A549 (cell line): ENCODE measurements around the gene FAM228B. TPM values are rescaled to one million over a fixed set of nuclear protein-coding genes. Genes with fewer than 3 reads are reported as not detected.

ENCODE experiments used
- ATAC-seq, 2 experiments: fragments of 200-7000 bp in 1 of 2; fragments of >200 bp in 1 of 2; cut with Nextera tagmentation in 1 of 2; cut with Tn5 transposase in 1 of 2; 3 replicates each; pipeline versions ENCODE4 v1.8.0 to v1.9.1; 2018 to 2020; ENCODE audit warnings: mild to moderate bottlenecking in 1 of 2, moderate library complexity in 1 of 2
- CTCF ChIA-PET: fragments of 300-600 bp; sonication (Branson Sonifier 250); formaldehyde crosslinking; extraction: SDS; loops from one replicate; lab custom pipeline; 2021; ENCODE audit warnings: antibody characterized with exemption, inconsistent platforms; lab: Yijun Ruan, JAX
- POLR2A ChIA-PET: fragments of 350-600 bp; formaldehyde crosslinking; extraction: SDS; loops from one replicate; lab custom pipeline; 2021; ENCODE audit warnings: antibody characterized with exemption, inconsistent platforms; lab: Yijun Ruan, JAX
- DNase-seq, 2 experiments: peaks; one replicate each; pipeline versions ENCODE4 v3.0.0 to v3.0.0-alpha.2; 2011 to 2016; ENCODE audit warnings: low read depth in 1 of 2, low spot score in 1 of 2
- FAIRE-seq: peaks from 2 replicates; lab custom pipeline; 2011; peaks lifted over from hg19 to GRCh38; lab: Jason Lieb, UNC
- H3K27ac ChIP-seq, 2 experiments: fragments of >200 bp; sonication (Bioruptor Twin); formaldehyde crosslinking; 3 replicates each; pipeline ENCODE4 v1.5.1; 2016 to 2017
- H3K4me1 ChIP-seq: fragments of >200 bp; sonication (Bioruptor Twin); formaldehyde crosslinking; 3 replicates; pipeline ENCODE4 v1.6.1; 2016
- H3K4me2 ChIP-seq: fragments of >200 bp; sonication (Bioruptor Twin); formaldehyde crosslinking; 3 replicates; pipeline ENCODE4 v1.6.1; 2016
- H3K4me3 ChIP-seq: fragments of >200 bp; sonication (Bioruptor Twin); formaldehyde crosslinking; 3 replicates; pipeline ENCODE4 v1.5.1; 2016
- H3K9me3 ChIP-seq: fragments of >200 bp; sonication (Bioruptor Twin); formaldehyde crosslinking; 3 replicates; pipeline ENCODE4 v1.6.1; 2016
- CBX2 ChIP-seq: fragments of 200-600 bp; sonication (generic); IDR thresholded peaks from 2 replicates; pipeline ENCODE4 v1.6.1; 2016; ENCODE audit warnings: low read depth, mild to moderate bottlenecking, borderline replicate concordance
- CHD4 ChIP-seq: fragments of 200-600 bp; sonication (generic); IDR thresholded peaks from 2 replicates; pipeline ENCODE4 v1.6.1; 2016; ENCODE audit warnings: antibody characterized with exemption, mild to moderate bottlenecking, borderline replicate concordance
- CTCF ChIP-seq: fragments of >200 bp; sonication (Bioruptor Twin); formaldehyde crosslinking; IDR thresholded peaks from 3 replicates; pipeline ENCODE4 v1.5.1; 2016
- EHF ChIP-seq: fragments of 250-450 bp; sonication (Bioruptor Pico); IDR thresholded peaks from 2 replicates; pipeline ENCODE4 v1.5.0; 2020; ENCODE audit warnings: mild to moderate bottlenecking
- EHMT2 ChIP-seq: fragments of 200-600 bp; sonication (generic); IDR thresholded peaks from 2 replicates; pipeline ENCODE4 v1.6.1; 2016; ENCODE audit warnings: antibody characterized with exemption, low read depth, mild to moderate bottlenecking, moderate library complexity
- FOSB ChIP-seq: fragments of 250-450 bp; sonication (Bioruptor Pico); IDR thresholded peaks from 2 replicates; pipeline ENCODE4 v1.5.0; 2020; ENCODE audit warnings: mild to moderate bottlenecking, moderate library complexity
- HMGXB4 ChIP-seq: fragments of 250-450 bp; sonication (Bioruptor Pico); IDR thresholded peaks from 2 replicates; pipeline ENCODE4 v1.5.0; 2021; ENCODE audit warnings: mild to moderate bottlenecking, moderate library complexity, borderline replicate concordance
- HOXA7 ChIP-seq: fragments of 250-450 bp; sonication (Bioruptor Pico); IDR thresholded peaks from 2 replicates; pipeline ENCODE4 v1.5.0; 2020; ENCODE audit warnings: mild to moderate bottlenecking, moderate library complexity
- HOXB5 ChIP-seq: fragments of 250-450 bp; sonication (Bioruptor Pico); IDR thresholded peaks from 2 replicates; pipeline ENCODE4 v1.5.0; 2020; ENCODE audit warnings: mild to moderate bottlenecking, moderate library complexity
- JUN ChIP-seq, 2 experiments: fragments of >200 bp; sonication (Bioruptor Twin); formaldehyde crosslinking; IDR thresholded peaks; 2 replicates in 1 of 2; 3 replicates in 1 of 2; pipeline ENCODE4 v1.6.1; 2016 to 2017
- JUNB ChIP-seq: fragments of >200 bp; sonication (Bioruptor Twin); formaldehyde crosslinking; IDR thresholded peaks from 2 replicates; pipeline ENCODE4 v1.6.1; 2016
- KDM1A ChIP-seq: fragments of 200-600 bp; sonication (generic); IDR thresholded peaks from 2 replicates; pipeline ENCODE4 v1.6.1; 2016; ENCODE audit warnings: low read depth, mild to moderate bottlenecking
- MAZ ChIP-seq: fragments of 150-350 bp; IDR thresholded peaks from 2 replicates; pipeline ENCODE4 v1.6.1; 2014; ENCODE audit warnings: antibody characterized with exemption, low read depth, low read length, borderline replicate concordance
- NPAS2 ChIP-seq: fragments of 250-450 bp; sonication (Bioruptor Pico); IDR thresholded peaks from 2 replicates; pipeline ENCODE4 v1.8.0; 2022; ENCODE audit warnings: mild to moderate bottlenecking, moderate library complexity, borderline replicate concordance
- PBX3 ChIP-seq: IDR thresholded peaks from 2 replicates; pipeline ENCODE4 v1.6.1; 2012
- PHF8 ChIP-seq: fragments of 200-600 bp; sonication (generic); IDR thresholded peaks from 2 replicates; pipeline ENCODE4 v1.6.1; 2016; ENCODE audit warnings: low read depth, mild to moderate bottlenecking, antibody characterized with exemption, moderate library complexity, borderline replicate concordance
- POLR2AphosphoS2 ChIP-seq: conservative IDR thresholded peaks from 2 replicates; pipeline ENCODE4 v1.6.1; 2012; ENCODE audit warnings: low read length, improper control_type of control experiment, inconsistent platforms
- RARB ChIP-seq: fragments of 250-450 bp; sonication (Bioruptor Pico); IDR thresholded peaks from 2 replicates; pipeline ENCODE4 v1.8.0; 2021; ENCODE audit warnings: mild to moderate bottlenecking, moderate library complexity
- REST ChIP-seq: fragments of 200-600 bp; sonication (generic); IDR thresholded peaks from 2 replicates; pipeline ENCODE4 v1.6.1; 2016; ENCODE audit warnings: antibody characterized with exemption, mild to moderate bottlenecking, moderate library complexity
- RFX5 ChIP-seq: fragments of 450-650 bp; IDR thresholded peaks from 2 replicates; pipeline ENCODE4 v1.7.1; 2014; ENCODE audit warnings: antibody characterized with exemption, mild to moderate bottlenecking, moderate library complexity
- RNF2 ChIP-seq: fragments of 200-600 bp; sonication (generic); IDR thresholded peaks from 2 replicates; pipeline ENCODE4 v1.6.1; 2016; ENCODE audit warnings: low read depth, mild to moderate bottlenecking, antibody characterized with exemption, moderate library complexity, borderline replicate concordance
- SMC3 ChIP-seq: fragments of >200 bp; sonication (Bioruptor Twin); formaldehyde crosslinking; IDR thresholded peaks from 3 replicates; pipeline ENCODE4 v1.6.1; 2018; ENCODE audit warnings: inconsistent platforms
- SREBF2 ChIP-seq: fragments of 450-650 bp; IDR thresholded peaks from 2 replicates; pipeline ENCODE4 v1.6.1; 2014; ENCODE audit warnings: mild to moderate bottlenecking, moderate library complexity
- USF2 ChIP-seq: fragments of 450-650 bp; IDR thresholded peaks from 2 replicates; pipeline ENCODE4 v1.6.1; 2014; ENCODE audit warnings: antibody characterized with exemption
- ZFP36 ChIP-seq: fragments of 450-650 bp; IDR thresholded peaks from 2 replicates; pipeline ENCODE4 v1.6.1; 2014; ENCODE audit warnings: borderline replicate concordance; ENCODE audit not compliant: partially characterized antibody
- ZNF302 ChIP-seq: fragments of 250-450 bp; sonication (Bioruptor Pico); IDR thresholded peaks from 2 replicates; pipeline ENCODE4 v1.9.0; 2021; ENCODE audit warnings: inconsistent platforms, mild to moderate bottlenecking, moderate library complexity
- WGBS: methylation state at CpG from one replicate; pipeline ENCODE4 v1.1.6; 2017; ENCODE audit errors: missing lambda C conversion rate; 5-methylcytosine and 5-hydroxymethylcytosine counted together
- polyA plus RNA-seq, 4 experiments: library from polyadenylated mRNA; depleted of rRNA in 3 of 4; stranded (reverse); fragments of >200 nt; fragmentation: RNase III in 1 of 4; extraction: RNeasy Plus Mini Kit Qiagen cat#74134 plus additional on column Dnase treatment in 1 of 4; gene quantifications; 2 replicates in 3 of 4; 3 replicates in 1 of 4; pipeline ENCODE4 v1.2.3, GENCODE V29; 2011 to 2017

Gene FAM228B
- polyA plus RNA-seq, 2 of the 4 experiments (the other 2 are of a cell fraction): 3.8 to 7.6 TPM

- no peak overlapping the region for H3K4me2 ChIP-seq
- WGBS: 92% methylated on average over 4 of the region's 4 CpGs
- TF ChIP-seq REST (no peak), USF2 (no peak), ZFP36 (no peak), KDM1A (no peak), JUNB (no peak), HOXA7 (no peak), ZNF302 (CRISPR knock-in tag) (no peak), HMGXB4 (no peak), MAZ (no peak), CBX2 (no peak), RFX5 (no peak), JUN (IDR thresholded peaks at IDR 0.05) (no peak), PBX3 (no peak), NPAS2 (CRISPR knock-in tag) (no peak), RARB (CRISPR knock-in tag) (no peak)
Observed at GRCh38 chr2:24205131-24205530, 81.9 kb downstream of the FAM228B start.

DNA sequence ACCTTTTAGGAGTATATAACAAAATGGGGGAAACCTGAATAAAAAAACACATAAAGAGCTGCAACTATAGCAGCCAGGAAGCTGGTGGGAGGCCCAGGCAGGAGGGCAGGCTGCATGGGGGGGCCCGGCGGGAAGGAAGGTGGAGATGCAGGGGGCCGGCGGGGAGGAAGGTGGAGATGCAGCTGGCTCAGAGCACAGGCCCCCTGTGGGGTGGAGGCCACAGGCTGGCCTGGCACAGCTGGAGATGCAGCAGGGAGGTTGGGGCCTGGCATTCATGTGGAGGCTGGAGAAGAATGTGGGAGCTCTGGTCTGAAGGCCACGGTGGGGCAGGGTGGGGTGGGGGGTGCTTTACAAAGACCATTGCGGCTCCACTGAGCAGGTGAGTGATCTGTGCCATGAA is 83.0 kb downstream of the FAM228B start:
- FAIRE-seq (no peak), ATAC-seq (no peak), DNase-seq (no peak)
- 88% methylated on average over 6 of the region's 6 CpGs for WGBS
- Histone ChIP-seq H3K4me3 (no peak overlapping the region), H3K27ac (no peak overlapping the region), H3K9me3 (no peaks in the 10 kb centered on the region), H3K4me2 (no peak overlapping the region), H3K4me1 (no peaks in the 10 kb centered on the region)
- ChIA-PET CTCF (interaction anchor here (0.6 to 2.7 kb wide), 2 partner anchors 122 to 1170 kb away, joined by 3 to 11 read pairs; partner anchors contain the start of gene TP53I3), POLR2A (no interaction called here)
- no peak for TF ChIP-seq JUNB
- TF ChIP-seq MAZ: no peak
- TF ChIP-seq HOXB5: no peak
- no peak for TF ChIP-seq SREBF2
- TF ChIP-seq POLR2AphosphoS2: no peak
- no peak for TF ChIP-seq PHF8
- TF ChIP-seq JUN (IDR thresholded peaks at IDR 0.05): no peak
- TF ChIP-seq SMC3: no peak
- no peak for TF ChIP-seq CHD4
- no peak for TF ChIP-seq FOSB
- no peak for TF ChIP-seq KDM1A
- no peak for TF ChIP-seq CTCF
- TF ChIP-seq HOXA7: no peak
- no peak for TF ChIP-seq EHMT2
- no peak for TF ChIP-seq EHF (CRISPR knock-in tag)
- no peak for TF ChIP-seq RNF2

More at GRCh38 chr2:24205131-24205530, 81.9 kb downstream of the FAM228B start:
- no peaks in the 10 kb centered on the region for H3K4me1 ChIP-seq
- no peak overlapping the region for H3K27ac ChIP-seq
- ATAC-seq: no peak
- ChIA-PET POLR2A (no interaction called here), CTCF (interaction anchor here (2.7 kb wide), 1 partner anchor 121 kb away, joined by 11 read pairs; the partner anchor contains the start of gene TP53I3)
- FAIRE-seq: no peak
- no peak overlapping the region for H3K4me3 ChIP-seq
- no peaks in the 10 kb centered on the region for H3K9me3 ChIP-seq
- DNase-seq: no peak
